NK-92 treated with Interleukin-12 subunit alpha and Interleukin-12 subunit beta, amount 100 ng/mL, for 24 hours (cell line): ENCODE data around the gene UPK3BL1.
"Not testable (repeated sequence)": the region's sequence is repeated elsewhere in the genome, so short reads cannot be mapped to it uniquely, and the experiment has no call there.

ENCODE experiments used
- DNase-seq: peaks from one replicate; lab custom pipeline; 2025; lab: John Stamatoyannopoulos, UW

UPK3BL1 gene, protein sequence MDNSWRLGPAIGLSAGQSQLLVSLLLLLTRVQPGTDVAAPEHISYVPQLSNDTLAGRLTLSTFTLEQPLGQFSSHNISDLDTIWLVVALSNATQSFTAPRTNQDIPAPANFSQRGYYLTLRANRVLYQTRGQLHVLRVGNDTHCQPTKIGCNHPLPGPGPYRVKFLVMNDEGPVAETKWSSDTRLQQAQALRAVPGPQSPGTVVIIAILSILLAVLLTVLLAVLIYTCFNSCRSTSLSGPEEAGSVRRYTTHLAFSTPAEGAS

DNA sequence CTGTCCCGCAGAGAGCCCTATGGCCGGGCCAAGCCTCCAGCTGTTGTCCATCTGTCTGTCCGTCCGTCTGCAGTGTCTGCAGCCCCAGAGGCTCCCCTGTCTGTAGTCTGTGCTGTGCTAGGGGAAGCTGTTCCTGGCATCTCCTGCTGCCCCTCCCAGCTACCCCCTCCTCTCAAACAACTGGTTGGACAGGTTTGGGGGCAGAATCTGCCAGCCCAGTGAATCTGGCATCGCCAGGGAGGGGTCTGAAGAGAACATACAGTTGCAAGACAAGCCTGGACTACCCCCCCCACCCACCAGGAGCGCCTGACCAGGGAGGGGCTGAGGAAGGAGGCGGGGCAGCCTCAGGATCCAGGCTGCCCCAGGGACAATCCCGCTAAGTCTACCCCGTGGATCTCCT lies at the start of gene UPK3BL1:
Gene UPK3BL1 (minus strand): TSS at position 101 of the 400 bp plus-strand sequence. CDS start 50 bp downstream, at position 51.
- not testable (repeated sequence) for DNase-seq

DNA sequence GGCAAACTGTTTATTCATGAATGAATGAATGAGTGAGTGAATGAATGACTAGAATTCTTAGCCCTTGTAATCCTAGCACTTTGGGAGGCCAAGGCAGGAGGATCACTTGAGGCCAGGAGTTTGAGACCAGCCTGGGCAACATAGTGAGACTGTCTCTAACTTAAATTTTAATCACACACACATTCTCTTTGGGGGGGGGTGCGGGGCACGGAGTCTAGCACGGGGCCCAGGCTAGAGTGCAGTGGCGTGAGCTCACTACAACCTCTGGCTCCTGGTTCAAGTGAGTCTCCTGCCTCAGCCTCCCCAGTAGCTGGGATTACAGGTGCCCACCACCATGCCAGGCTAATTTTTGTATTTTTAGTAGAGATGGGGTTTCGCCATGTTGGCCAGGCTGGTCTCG lies 48.0 kb upstream of the UPK3BL1 start:
- DNase-seq, result not testable (repeated sequence)

DNA sequence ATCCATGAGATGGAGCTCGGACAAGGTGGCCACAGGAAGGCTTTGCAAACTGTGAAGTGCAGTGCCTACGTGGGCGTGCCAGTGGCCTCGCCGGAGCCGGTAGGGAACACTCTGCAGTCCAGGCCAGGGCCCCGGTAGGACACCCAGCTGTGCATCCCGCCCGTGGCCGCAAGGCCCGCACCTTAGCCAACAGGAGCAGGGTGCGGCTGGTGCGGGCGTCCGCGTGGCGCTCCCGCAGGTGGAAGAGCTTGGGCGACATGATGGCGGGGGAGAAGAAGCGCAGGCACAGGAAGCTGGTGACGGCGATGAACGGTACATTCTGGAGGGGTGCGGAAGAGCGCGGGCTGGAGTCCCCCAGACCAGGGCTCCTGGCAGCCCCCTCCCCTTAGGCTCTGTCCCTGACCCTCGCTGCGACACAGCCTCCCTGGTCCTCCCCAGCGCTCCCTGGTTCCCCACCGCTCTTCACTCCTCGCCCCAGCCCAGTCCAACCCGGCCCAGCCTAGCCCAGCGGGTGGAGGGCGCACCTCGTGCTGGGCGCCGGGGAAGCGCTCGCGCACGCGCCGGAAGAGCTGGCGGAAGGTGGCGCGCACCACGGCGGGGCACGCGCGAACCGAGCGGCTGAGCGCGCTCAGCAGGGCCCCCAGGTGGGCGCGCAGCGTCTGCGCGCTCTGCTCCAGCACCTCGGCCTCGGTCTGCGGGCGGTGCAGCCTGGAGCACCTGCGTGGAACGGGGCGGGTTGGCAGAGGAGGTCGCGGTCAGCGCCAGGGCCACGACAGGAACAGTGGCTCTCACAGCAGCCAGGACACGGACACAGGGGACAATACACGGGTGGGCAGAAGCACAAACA lies 47.1 kb upstream of the UPK3BL1 start:
- not testable (repeated sequence) for DNase-seq

DNA sequence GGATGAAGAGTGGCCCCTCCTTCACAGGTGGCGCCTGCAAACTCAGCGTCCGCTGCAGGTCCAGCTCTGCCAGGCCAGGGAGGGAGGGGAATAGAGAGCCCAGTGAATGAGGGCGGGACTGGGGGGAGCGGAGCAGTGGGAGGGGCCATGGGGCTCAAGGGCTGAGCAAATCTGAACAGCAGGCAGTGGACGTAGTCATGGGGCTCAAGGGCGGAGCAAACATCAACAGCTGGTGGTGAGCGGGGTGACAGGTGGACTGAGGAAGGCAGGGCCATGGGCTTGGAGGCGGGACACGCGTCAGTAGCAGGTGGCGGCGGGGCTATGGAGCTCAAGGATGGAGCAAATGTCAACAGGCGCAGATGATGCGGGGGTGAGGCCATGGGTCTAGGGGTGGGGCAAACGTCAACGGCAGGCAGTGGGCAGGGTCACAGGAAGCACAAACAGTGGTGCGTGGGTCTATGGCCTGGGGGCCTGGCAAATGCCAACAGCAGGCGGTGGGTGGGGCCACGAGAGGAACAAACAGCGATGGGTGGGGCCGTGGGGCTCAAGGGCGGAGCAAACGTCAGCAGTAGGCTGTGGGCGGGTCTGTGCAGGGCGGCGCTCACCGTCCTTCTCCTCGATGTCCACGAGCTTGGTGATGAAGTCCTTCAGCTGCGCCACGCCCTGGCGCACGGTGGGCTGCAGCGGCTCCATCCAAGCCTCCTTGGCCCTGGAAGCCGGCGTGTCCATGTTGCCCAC lies 45.9 kb upstream of the UPK3BL1 start:
- not testable (repeated sequence) for DNase-seq

DNA sequence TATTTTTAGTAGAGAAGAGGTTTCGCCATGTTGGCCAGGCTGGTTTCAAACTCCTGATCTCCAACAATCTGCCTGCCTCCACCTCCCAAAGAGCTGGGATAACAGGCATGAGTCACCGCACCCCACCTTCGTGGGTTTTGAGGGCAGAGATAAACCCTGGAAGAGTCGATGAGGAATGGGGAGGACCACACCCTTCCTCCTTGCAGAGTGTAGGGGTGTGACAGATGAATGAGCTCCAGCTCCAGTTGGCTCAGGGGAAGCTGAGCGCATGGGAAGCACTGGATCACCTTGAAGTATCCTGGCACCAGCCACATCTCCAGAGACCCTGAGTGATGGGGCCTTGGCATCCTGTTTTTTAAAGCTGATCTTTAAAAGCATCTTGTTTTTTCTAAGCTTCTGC lies 40.0 kb upstream of the UPK3BL1 start:
- not testable (repeated sequence) for DNase-seq

DNA sequence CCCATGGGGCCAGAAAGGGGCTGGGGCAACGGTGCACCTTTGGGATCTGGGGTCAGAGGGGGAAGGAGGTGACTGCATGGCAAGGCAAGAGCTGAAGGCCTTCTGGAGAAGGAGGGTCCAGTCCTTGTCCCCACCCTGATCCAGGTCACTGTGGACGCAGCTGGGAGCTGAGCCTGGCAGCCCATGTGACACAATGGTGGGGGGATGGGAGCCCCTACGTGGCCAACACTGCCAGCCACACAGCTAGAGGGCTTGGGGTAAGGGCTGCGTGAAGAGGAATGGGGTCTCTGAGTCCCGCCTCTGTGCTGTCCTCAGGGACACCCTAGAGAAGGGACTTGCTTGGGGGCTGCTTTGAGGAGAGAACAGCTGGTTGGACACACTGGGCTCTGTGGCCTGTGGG lies 38.2 kb upstream of the UPK3BL1 start:
- DNase-seq, result not testable (repeated sequence)

DNA sequence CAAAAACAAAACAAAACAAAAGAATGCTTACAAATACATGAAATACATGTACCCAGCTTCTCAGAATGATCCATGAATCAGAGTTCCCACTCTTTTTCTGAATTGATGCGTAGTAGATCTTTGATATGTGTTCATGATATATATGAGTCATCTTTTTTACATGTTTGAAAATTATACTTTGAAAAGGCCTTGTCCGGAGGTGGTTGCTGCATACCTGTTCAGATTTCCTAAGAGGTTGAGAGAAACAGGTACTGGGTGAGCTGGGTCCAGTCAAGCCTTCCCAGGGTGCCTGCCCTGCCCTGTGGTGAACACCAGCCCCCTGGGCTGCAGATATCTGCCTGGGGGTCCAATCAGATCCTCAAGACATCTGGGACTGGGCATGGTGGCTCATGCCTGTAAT lies 33.0 kb upstream of the UPK3BL1 start:
- not testable (repeated sequence) for DNase-seq

DNA sequence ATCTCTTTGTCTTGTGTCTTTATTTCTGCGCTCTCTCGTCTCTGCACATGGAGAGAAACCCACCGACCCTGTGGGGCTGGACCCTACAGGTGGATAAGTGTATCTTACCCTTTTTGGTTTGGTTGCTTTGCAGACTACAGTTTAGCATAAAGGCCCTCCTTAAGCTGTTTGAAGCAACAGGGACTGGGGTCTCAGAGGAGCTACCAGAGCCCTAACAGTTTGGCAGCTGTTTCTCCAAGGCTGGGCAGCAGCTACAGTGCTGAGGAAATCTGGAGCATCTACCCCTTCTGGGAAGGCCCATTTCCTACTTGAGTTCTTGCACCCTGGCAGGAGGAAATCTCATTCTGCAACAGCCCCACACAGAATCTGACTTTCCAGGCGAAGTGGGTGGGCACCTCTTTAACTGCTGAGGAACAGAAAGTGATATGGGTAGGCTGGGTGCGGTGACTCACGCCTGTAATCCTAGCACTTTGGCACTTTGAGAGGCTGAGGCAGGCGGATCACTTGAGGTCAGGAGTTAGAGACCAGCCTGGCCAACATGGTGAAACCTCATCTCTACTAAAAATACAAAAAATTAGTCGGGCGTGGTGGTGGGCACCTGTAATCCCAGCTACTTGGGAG lies 31.0 kb upstream of the UPK3BL1 start:
- DNase-seq, result not testable (repeated sequence)

DNA sequence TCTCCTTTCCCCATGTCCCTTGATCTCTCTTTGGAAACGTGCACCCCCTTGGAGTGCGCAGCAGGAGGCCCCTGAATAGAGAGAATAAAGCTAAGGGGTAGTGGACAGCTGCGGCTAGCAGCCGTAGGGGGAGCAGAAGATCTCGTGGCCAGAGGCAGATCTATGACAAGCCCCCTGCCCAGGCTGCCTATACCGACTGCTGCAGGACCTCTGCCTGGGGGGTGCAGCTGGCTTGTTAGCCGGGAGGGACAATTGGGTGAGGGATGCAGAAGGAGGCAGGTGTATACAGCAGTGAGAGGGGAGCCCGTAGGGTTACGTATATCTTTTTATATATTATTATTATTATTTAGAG lies 29.3 kb upstream of the UPK3BL1 start:
- DNase-seq, result not testable (repeated sequence)

DNA sequence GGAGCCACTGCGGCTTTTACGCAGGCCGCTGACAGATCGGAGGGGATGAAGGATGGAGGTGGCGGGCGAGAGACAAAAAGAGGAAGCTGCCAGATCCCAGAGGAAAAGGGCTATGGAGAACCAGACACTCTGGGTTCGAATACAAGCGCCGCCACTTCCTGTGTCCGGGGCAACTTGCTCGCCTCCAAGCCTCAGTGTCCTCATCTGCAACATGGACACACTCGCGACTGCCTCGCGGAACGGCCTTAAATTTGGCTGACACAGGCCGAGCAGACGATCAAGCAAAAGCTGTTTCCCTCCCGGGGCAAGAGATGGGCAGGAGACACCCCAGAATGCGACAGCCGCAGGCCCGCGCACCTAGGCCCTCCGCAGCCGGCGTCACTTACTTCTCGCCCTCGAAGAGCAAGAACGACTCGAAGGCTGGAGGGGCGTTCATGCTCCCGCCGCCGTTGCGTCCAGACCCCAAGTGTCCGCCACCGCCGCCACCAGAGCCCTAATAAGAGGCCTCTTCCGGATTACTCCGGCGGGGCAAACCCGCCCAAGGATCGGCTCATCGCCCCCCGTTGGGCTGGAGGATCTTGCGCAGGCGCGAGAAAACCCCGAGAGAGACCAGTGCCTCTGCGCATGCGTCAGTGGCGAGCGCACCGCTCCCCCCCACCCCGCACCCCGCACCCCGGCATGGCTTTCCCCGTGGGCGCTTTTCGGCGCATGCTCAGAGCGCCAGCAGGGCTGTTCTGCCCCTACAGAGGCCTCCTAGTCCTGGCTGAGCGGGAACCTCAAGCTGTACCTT lies 28.8 kb upstream of the UPK3BL1 start, which contains the start of gene POLR2J2:
Gene POLR2J2 (minus strand): TSS at position 498 of the 790 bp plus-strand sequence. CDS start 62 bp downstream, at position 436.
- not testable (repeated sequence) for DNase-seq

DNA sequence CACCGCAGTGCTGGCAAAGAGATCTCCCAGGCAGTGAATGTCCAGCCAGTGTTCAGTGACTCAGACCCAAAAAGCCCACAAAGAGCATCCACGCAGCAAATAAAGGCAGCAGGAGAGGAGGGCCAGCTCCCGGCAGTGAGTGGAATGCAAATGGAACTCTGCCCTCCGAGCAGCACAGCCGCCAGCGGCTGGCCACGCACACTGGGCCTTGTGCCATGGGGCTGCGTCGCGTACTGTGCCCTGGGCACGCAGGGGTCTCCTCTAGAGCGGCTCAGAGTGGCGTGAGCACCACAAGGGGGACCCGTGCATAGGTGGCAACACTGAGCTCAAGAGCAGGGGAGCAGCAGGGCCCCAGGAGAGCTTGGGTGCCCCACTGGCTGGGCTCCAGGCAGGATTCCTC lies 24.9 kb upstream of the UPK3BL1 start:
- DNase-seq, result not testable (repeated sequence)

DNA sequence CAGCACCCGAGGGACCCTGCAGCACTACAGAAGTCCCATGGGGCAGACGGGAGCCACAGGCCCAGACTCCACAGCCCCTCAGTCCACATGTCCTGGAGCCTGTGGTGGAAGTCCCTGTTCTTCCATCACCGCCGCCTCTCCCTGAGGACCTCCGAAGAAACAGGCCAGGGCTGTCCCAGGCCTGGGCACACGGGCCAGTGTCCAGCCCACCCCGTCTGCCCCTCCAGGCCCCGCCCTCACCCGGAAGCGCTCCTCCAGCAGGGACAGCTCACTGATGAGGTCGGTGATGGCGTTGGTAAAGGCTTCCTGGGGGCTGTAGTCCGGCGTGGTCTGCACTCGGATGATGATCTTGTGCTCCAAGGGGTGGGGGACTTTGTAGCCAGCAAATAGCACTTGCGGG lies 24.3 kb upstream of the UPK3BL1 start:
- DNase-seq, result not testable (repeated sequence)

DNA sequence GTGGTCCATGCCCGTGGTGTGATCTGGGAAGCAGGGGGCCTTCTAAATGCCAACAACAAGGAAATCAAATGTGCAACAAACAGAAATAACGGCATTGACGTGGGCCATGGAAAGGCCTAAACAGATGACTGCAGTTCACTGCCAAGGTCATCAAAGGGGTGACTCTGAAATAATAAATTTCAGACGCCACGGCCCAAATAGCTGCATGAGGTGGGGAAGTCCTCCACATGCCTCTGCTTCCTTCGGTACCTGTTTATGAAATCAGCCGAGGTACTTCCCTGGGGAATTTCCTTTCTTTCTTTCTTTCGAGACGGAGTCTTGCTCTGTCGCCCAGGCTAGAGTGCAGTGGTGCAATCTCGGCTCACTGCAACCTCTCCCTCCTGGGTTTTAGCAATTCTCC lies 22.2 kb upstream of the UPK3BL1 start:
- DNase-seq, result not testable (repeated sequence)

DNA sequence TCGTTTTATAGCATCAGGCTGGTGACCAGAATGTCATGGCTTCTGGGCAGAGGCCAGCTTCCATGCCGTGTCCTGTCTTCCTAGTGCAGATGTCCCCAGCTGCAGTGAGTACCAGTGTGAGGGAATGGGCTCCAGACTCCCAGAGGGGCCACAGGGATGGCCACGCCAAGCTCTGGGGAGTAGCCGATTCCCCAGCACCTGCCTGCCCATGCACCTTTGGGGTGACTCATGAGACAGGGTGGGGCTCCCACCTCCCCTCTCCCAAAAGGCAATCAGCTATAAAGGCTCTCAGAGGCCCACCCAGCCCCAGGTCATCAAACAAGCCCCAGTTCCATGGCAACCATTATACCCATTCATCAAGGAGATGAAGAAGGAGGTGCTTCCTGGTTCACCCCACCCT lies 7.3 kb upstream of the UPK3BL1 start, which contains the start of gene SPDYE2B:
Gene SPDYE2B (plus strand): TSS at position 396 of the 400 bp plus-strand sequence. CDS start 2,030 bp downstream, outside the sequence.
- not testable (repeated sequence) for DNase-seq

DNA sequence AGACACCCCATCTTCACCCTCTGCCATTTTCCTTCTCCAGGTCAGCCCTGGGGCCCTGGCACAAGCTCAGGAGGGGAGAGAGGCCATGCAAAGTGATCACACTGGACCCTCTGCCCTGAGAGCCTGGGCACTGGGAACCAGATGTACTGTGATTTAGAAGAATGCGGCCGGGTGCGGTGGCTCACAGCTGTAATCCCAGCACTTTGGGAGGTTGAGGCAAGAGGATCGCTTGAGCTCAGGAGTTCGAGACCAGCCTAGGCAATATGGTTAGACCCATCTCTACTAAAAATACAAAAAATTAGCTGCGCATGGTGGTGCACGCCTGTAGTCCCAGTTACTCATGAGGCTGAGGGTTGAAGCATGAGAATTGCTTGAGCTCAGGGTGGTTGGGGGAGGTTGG lies 5.2 kb upstream of the UPK3BL1 start:
- DNase-seq, result not testable (repeated sequence)

DNA sequence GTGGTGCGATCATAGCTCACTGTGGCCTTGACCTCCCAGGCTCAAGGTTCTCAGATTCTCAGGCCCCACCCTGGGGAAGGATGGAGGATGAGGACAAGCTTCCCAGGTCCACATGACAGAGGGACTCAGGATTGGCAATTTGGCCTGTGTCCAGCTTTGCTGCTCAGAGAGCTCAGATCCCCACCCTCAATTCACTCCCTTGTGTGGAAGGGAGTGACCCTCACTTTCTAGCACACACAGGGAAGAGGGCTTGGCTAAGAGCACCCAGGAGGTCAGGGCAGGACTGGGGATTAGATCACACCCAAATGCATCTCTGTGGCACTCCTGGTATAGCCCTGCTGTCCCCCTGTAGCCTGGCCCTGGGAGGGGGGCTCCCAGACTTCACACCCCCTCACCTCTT lies 813 bp upstream of the UPK3BL1 start:
- DNase-seq, result not testable (repeated sequence)

DNA sequence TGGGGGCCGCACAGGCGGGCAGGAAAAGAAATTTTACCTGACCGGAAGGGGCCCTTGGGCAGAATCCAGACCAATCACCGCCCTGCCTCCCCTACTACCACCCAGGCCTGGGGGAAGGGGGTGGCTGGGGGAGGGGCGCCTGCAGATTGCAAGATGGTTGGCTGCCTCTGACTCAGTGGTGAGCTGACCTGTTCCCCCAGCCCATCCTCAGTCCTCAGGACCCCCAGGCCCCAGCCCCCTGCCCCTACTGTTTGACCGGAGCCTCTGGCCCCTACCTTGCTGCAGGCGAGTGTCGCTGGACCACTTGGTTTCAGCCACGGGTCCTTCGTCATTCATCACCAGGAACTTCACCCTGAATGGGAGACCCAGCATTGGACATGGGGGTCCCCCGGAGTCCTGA lies 3.7 kb downstream of the UPK3BL1 start:
- not testable (repeated sequence) for DNase-seq

DNA sequence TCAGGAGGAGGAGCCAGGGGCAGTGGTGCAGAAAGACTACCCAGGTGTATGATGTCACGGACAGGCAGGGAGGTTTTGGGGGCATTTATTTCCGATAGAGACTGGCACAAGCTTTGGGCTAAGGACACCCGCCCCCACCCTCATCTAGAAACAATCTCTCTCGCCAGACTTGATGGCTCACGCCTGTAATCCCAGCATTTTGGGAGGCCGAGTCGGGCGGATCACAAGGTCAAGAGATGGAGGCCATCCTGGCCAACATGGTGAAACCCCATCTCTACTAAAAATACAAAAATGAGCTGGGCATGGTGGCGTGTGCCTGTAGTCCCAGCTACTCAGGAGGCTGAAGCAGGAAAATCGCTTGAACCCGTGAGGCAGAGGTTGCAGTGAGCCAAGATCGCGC lies 5.6 kb downstream of the UPK3BL1 start:
- DNase-seq, result not testable (repeated sequence)

DNA sequence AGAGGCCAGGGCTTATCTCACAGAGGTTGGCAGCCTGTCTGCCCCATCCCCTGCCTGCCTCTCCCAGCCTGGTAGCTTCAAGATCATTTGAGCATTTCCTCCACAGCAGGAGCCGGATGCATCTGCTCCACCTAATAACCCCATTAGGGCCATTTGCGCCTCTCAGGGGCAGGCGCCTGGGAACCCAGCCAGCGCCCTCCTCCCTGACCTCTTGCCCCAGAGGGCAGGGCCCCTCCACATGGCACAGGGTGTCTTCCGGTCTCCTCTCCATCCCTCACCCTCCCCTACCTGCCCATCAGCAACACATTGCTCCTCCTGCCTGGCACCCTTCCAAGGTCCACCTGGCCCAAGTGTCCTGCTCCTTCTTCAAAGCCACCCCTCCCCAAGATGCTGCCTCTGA lies 7.2 kb downstream of the UPK3BL1 start:
- not testable (repeated sequence) for DNase-seq

DNA sequence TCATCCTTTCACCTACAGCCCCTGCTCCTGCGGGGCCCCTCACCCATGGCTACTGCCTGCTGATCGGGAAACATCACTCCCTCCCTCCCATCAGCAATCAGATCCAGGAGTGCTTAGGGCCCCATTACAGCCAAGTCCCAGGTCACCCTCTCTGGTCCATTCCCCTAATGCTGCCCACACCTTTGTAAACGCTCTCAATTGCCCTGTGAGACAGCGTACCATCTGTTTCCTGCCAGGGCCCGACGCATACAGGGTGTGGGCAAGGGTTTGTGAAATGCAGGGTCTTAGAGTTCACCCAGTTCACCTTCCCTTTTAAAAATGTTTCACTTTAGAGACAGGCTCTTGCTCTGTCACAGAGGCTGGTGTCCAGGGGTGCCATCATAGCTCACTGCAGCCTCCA lies 8.3 kb downstream of the UPK3BL1 start:
- DNase-seq, result not testable (repeated sequence)

DNA sequence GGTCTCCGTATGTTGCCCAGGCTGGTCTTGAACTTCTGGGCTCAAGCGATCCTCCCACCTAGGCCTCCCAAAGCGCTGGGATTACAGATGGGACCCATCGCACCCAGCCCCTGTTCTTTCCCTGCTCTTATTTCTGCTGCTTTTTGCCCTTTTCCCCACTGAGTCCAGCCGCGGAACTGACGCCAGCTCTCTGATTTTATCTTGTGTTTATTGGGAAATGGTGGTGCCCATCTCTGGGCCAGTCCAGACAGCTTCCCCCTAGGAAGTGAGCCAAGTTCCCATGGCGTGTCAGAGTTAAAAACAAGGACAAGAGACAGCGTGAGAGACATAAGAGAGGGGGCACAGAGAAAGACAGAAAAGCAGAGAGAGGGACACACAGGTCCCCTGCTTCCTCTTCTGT lies 12.0 kb downstream of the UPK3BL1 start:
- DNase-seq, result not testable (repeated sequence)
